NCI-H1092 treated with DMSO at 0.1 percent for 48 hours (cell line): ENCODE measurements around the gene PFN4.
"Not testable (repeated sequence)": the region's sequence is repeated elsewhere in the genome, so short reads cannot be mapped to it uniquely, and the experiment has no call there.

ENCODE experiments used
- DNase-seq: peaks from one replicate; lab custom pipeline; 2025; lab: John Stamatoyannopoulos, UW

Gene PFN4

DNA sequence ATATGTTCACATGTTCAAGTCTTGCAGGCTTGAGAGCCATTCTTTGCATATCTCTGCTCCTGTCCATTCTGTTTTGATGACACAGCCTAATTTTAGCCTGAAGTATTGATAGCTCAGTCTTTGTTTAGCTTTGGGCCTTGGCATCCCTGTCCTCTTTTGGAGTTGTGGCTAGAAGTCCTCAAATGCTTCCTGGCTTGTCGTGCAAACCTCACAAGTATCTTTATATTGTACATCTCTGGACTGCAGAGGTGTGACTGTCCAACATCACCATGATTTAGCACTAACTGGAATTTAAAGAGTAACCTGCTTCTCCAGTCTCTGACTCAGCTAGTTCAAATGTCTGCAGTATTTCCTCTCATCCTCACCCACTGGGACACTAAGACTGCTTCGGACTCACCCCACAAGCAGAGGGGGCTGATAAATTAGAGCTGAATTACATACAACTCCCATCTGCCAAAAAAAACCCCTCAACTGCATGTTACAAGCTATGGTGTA is 11.7 kb downstream of the PFN4 start:
- DNase-seq = no peak

DNA sequence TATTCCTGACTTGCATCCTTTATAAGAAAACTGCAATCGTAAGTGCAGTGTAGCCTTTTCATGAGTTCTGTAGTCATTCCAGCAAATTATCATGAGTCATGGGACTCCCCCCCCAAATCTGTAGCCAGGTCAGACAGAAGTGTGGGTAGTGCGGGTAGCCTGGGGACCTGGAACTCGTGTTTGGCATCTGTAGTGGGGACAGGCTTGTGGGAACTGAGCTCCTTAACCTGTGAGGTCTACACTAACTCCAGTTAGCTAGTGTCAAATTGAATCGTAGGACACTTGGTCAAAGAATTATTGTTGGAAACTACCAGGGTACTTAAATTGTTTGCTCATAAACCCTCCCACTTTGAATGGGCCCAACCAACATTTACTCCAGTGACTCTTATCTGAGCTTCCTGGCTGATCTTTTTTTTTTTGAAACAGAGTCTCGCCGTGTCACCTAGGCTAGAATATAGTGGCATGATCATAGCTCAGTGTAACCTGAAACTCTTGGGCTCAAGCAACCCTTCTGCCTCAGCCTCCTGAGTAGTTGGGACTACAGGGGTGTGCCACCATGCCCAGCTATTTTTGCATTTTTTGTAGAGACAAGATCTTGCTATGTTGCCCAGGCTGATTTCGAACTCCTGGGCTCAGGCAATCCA is 12.4 kb downstream of the PFN4 start:
- no peak for DNase-seq

DNA sequence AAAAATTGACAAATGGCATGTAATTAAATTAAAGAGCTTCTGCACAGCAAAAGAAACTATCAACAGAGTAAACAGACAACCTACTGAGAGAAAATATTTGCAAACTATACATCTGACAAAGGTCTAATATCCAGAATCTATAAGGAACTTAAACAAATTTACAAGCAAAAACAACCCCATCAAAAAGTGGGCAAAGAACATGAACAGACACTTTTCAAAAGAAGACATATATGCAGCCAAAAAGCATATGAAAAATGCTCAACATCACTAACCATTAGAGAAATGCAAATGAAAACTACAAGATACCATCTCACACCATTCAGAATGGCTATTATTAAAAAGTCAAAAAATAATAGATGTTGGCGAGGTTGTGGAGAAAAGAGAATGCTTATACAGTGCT is 13.7 kb downstream of the PFN4 start:
- DNase-seq = not testable (repeated sequence)

DNA sequence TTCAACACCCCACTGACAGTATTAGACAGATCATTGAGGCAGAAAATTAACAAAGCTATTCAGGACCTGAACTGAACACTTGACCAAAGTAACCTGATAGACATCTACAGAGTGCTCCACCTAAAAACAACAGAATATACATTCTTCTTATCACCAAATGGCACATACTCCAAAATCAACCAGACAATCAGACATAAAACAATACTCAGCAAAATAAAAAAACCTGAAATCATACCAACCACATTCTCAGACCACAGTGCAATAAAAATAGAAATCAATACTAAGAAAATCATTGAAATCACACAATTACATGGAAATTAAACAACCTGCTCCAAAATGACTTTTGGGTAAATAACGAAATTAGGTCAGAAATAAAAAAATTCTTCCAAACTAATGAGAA is 15.8 kb downstream of the PFN4 start:
- no peak for DNase-seq

DNA sequence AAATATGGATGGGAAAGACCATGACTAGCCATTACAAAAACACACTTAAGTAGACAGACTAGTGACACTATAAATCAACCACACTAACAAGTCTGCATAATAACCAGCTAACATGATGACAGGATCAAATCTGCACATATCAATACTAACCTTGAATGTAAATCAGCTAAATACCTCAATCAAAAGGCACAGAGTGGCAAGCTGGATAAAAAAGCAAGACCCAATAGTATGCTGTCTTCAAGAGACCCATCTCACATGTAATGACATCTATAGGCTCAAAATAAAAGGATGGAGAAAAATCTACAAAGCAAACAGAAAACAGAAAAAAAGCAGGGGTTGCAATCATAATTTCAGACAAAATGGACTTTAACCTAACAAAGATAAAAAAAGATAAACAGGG is 16.3 kb downstream of the PFN4 start:
- no peak for DNase-seq

DNA sequence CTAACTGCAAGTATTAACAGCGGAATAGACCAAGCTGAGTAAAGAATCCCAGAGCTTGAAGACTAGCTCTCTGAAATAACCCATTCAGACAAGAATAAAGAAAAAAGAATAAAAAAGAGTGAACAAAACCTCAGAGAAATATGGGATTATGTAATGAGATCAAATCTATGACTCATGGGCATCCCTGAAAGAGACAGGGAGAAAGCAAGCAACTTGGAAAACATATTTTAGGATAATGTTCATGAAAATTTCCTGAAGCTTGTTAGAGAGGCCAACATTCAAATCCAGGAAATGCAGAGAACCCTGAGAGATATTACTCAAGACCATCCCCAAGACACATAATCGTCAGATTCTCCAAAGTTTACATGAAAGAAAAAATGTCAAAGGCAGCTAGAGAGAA is 17.3 kb downstream of the PFN4 start:
- DNase-seq = no peak

DNA sequence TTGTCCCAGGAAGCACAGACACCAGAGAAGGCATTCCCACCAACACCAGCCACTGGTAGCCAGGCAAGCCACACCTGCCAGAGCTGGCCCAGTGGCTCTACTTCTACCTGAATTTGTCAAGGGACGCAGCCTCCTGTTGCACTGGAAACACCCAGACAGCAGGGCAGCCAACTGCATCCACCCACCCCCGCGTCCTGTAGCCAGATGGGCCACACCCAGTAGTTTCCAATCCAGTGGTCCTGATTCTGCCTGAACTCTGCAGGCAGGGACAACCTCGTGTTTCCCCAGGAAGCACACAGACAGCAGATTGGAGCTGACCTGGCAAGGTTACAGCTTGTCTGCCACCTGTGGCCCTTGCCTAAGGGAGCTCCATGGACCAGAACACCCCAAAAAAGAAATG is 18.2 kb downstream of the PFN4 start:
- DNase-seq = no peak

DNA sequence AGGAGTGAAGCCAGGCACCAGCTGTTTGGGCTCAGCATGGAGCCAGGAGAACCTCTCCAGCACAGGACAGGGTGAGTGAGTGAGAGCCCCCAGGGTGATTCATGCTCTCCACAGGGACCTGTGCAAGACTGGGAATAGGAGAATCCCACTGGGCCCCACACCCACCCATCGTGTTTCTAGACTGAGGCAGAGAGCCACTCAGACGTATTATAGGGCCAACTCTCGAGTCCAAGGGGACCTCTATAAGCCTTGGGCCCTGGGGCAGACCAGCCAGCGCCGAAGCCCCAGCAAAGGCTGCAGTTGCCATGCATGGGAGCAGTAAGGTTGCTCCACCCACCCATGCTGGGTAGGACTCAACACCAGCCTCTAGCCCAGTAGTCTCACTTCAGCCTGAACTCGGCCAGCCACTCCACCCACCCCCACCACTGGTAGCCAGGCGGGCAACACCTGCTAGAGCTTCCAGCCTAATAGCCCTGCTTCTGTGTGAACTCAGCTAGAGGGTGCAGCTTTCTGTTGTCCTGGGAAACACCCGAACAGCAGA is 19.0 kb downstream of the PFN4 start:
- no peak for DNase-seq

DNA sequence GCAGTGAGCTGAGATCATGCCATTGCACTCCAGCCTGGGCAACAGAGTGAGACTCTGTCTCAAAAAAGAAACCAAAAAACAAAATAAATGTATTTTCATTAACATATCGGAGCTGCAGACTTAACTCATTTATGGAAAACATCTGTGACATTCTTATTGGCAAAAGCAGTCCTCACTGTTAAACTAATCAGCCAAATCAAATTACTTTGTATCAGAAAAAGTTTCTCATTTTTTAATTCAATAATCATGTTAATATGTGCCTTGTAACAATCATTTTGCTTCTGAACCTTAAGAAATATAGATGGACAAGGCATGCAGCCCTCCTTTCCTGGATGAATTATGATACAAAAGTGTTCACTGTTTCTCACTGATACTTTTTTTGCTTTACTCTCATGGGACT is 20.5 kb downstream of the PFN4 start:
- DNase-seq = no peak

DNA sequence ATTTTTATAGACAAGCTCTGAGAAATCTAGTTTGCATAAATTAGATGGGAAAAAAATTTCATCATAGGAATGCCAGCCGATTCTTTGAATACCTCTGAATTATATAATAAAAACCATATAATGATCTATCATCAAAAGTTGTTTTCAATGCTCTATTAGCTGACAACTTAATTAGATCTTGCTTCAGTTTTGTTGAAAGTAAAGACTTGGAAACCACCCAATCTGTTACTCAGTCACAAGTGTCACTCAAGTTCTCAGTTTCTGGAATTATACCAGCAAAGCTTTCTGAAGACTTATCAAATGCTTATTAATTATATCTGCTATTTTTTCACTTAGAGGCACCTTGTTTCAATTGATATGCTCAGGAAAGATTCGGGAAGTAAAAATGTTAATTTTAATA is 21.1 kb downstream of the PFN4 start:
- DNase-seq = no peak

DNA sequence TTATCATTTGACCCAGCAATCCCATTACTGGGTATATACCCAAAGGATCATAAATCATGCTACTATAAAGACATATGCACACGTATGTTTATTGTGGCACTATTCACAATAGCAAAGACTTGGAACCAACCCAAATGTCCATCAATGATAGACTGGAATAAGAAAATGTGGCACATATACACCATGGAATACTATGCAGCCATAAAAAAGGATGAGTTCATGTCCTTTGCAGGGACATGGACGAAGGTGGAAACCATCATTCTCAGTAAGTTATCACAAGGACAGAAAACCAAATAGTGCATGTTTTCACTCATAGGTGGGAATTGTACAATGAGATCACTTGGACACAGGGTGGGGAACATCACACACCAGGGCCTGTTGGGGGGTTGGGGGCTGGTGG is 22.4 kb downstream of the PFN4 start:
- DNase-seq = not testable (repeated sequence)

DNA sequence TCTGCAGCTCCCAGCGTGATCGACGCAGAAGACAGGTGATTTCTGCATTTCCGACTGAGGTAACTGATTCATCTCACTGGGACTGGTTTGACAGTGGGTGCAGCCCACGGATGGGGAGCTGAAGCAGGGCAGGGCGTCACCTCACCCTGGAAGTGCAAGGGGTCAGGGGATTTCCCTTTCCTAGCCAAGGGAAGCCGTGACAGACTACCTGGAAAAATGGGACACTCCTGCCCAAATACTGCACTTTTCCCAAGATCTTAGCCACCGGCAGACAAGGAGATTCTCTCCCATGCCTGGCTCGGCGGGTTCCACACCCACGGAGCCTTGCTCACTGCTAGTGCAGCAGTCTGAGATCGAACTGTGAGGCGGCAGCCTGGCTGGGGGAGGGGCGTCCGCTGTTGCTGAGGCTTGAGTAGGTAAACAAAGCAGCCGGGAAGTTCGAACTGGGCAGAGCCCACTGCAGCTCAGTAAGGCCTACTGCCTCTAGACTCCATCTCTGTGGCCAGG is 27.9 kb downstream of the PFN4 start:
- not testable (repeated sequence) for DNase-seq

DNA sequence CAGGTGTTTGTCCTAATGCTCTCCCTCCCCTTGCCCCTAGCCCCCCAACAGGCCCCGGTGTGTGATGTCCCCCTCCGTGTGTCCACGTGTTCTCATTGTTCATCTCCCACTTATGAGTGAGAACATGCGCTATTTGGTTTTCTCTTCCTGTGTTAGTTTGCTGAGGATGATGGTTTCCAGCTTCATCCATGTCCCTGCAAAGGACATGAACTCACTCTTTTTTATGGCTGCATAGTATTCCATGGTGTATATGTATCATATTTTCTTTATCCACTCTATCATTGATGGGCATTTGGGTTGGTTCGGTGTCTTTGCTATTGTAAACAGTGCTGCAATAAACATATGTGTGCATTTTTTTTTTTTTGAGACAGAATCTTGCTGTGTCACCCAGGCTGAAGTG is 29.9 kb downstream of the PFN4 start:
- DNase-seq = not testable (repeated sequence)

DNA sequence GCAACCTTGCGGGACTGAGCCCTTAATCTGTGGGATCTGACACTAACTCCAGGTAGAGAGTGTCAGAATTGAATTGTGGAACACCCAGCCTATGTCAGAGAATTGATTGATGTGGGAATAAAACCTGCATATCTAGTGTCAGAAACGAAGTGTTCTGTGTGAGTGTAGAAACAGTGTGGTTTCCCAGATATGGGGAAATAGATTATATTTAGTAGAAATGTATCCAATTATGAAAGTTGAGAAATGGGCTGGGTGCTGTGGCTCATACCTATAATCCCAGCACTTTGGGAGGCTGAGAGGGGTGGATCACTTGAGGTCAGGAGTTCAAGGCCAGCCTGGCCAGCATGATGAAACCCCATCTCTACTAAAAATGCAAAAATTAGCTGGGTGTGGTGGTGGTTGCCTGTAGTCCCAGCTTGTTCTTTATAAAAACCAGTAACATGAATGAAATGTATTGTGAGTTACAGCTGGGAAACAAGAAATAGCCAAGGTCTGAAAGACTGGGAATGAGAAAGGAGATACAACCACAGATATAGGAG is 34.2 kb downstream of the PFN4 start:
- DNase-seq = no peak

DNA sequence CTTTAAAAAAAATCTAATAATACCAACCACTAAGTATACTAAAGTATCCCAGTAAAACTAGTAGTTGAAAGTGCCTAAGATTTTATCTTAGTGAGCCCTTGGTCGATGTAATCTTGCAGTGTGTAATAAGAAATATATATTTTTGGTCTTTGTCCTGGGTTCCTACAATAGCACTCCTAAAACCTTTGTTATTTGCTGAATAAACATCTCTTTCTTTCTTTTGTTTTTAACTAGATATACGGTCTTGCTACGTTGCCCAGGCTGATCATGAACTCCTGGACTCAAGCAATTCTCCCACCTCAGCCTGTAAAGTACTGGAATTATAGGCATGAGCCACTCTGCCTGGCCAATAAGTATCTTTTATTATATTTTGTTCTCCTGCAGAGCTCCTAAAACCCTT is 36.1 kb downstream of the PFN4 start:
- no peak for DNase-seq

DNA sequence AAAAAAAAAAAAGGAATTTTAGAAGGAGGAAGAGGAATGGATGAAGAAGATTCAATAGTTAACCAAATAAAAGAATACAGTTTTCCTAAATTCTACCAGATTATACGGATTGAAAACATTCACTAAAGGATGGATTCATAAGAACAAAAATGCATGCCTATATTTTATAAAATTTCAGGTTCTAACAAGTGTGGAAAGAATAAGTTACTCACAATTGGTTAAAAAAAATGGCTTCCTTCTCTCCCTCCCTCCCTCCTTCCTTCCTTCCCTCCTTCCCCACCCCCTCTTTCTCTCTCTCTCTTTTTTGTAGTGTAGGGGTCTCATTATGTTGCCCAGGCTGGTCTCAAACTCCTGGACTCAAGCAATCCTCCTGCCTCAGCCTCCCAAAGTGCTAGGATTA is 36.9 kb downstream of the PFN4 start:
- DNase-seq = no peak

DNA sequence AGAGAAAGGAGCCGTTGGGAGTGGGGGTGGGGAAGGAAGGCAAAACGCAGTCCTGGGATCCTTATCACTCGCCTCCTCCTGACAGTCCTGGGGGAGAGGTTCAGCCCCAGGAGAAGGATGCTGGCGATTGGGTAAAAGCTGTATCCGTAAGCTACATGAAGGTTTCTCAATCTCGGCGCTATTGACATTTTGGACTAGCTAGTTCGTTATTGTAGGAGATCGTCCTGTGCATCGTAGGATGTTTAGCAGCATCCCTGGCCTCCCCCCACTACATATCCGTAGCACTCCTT is 38.0 kb downstream of the PFN4 start:
- no peak for DNase-seq

DNA sequence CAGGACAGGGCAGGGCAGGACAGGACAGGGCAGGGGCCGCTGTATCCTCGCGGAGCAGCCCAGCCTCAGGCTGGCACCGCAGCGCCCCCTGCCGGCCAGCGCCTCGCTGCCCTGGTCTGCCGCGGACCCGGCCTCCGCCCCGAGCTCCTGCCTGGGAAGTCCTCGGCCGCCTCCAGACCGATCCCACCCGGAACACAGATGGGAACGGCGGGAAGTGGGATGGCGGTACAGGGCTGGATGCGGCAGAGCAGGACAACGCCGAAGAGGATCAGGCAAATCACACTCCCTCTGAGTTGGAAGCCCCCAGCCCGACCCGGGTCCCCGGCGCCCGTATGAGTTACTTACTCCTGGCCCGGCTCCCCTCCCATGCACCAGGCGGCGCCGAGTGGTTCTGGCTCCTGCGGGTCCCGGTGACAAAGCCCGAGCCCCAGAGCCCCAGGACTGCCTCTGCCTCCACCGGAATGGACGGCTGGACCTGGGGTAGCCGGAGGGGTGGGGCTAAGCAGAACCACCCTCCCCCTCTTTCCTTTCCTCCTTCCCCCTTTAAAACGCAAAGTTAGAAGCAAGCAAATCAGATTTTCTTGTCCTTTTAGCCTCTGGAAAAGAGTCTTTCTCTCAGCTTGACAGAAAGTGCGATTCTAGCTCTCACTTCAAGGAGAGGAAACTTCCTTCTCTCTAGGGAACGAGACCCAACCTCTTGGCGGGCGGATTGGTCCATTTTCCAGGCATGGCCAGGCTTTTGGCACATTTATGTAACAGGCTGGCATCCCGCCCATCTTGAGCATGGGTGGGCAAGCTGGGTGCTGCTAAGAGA is 38.5 kb downstream of the PFN4 start, which contains the start of gene TP53I3:
TSS of gene TP53I3 (minus strand) at position 449 of the 814 bp plus-strand sequence. CDS start 508 bp downstream, outside the sequence.
- peak; percentile 81 for DNase-seq

DNA sequence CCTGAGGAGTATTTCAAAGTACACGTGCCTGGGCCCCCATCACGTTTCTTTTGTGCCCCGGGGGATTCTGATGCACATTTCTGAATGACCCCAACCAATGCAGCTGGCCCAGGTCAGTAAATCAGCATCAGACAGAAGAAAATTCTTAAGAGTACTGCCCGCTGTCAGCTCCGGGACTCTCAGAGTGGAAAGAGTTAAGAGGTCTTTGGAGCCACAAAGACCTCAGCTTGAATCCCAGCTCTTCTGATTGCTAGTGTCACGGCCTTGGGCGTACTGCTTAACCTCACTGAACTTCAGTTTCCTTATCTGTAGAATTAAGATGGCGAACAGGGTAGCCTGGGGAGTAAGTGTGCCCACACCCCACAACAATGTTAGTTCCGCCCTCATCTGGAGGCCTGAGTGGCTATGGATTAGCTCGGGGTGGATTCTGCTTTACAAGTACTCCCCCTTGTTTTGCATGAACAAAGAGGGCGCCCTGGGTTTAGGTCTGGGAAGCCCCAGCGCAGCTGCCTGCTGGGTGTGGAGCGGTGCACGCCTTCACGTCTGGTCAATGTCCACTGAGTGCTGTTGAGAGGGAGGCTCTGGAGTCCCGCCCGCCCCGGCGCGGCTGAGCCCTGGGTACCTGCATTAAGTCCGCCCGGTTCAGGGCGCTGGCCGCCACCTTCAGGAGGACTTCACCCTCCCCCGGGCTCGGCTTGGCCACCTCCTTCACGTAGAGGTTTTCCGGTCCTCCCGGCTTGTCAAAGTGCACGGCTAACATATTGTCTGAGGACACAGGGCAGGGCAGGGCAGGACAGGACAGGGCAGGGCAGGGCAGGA is 39.4 kb downstream of the PFN4 start:
- DNase-seq = peak; percentile 59

DNA sequence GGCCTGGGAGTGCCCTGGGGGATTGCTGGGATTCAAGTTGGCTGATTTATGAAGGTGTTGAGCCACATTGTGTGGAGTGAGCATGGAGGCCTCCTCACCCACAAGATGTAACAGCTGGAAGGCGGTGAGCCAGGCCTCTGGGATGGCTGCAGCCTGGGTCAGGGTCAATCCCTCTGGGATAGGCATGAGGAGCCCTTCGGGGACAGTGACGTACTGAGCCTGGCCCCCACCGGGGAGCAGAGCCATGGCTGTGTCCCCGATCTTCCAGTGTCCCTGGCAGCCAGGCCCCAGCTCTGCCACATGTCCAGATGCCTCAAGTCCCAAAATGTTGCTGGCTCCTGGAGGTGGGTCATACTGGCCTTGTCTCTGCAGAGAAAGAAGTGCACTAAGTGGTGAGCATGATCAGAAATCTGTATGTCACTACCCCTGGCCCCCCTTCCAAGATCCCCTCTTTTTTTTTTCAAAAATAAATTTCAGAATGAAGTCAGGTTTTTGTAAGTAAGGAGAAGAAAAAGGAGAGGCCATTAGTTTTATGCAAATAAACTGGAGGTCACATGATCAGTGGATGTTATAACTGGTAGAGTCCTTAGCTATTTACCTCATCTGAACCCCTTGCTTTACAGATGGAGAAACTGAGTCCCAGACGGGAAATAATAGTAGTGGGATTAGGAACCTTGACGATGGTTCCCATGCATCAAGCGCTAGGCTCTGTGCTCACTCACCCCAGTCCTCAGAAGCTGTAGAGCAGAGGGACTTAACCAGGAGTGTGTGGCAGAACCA is 40.2 kb downstream of the PFN4 start:
- DNase-seq = no peak

DNA sequence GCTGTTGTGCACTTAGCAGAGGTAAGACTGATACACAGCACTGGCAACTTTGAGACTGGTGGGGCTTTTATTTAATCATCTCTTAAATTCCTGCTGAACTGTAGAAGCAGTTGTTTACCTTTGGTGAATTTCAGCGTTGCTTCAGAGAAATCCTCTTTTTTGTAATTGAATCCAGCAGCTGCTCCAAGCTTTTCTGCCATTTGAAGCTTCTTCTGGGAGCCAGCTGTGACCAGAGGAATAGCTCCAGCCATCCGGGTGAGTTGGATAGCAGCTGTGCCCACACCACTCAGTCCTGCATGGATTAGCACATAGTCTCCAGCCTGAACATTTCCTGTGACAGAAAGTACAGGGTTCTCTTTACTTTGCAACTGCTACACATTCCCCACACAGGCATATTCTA is 42.4 kb downstream of the PFN4 start:
- DNase-seq = peak; percentile 23
